DOHH2 (cell line): Measurements from ENCODE around the gene LRRC61.

Experiments used
- H3F3A ChIP-seq: fragments of 200-600 bp; sonication (generic), shearing (Covaris generic); 2 replicates; pipeline ENCODE4 v1.6.0; 2016; ENCODE audit warnings: antibody characterized with exemption, mild to moderate bottlenecking; ENCODE audit not compliant: control insufficient read depth, insufficient read depth
- H3K27ac ChIP-seq: fragments of 200-600 bp; sonication (generic); 2 replicates; pipeline ENCODE4 v1.5.1; 2014; ENCODE audit warnings: low read depth, mild to moderate bottlenecking, low read length, moderate library complexity
- H3K27me3 ChIP-seq: fragments of 200-600 bp; sonication (generic); 2 replicates; pipeline ENCODE4 v1.6.1; 2014; ENCODE audit warnings: mild to moderate bottlenecking, low read length, mixed read lengths; ENCODE audit not compliant: control insufficient read depth
- H3K36me3 ChIP-seq: fragments of 200-600 bp; sonication (generic); 2 replicates; pipeline ENCODE4 v1.6.1; 2014; ENCODE audit warnings: mild to moderate bottlenecking, low read length, moderate library complexity, mixed read lengths; ENCODE audit not compliant: control insufficient read depth
- H3K4me1 ChIP-seq: fragments of 200-600 bp; sonication (generic); 2 replicates; pipeline ENCODE4 v1.6.1; 2014; ENCODE audit warnings: mild to moderate bottlenecking, low read length, mixed read lengths; ENCODE audit not compliant: control insufficient read depth
- H3K4me2 ChIP-seq: fragments of 200-600 bp; sonication (generic); 2 replicates; pipeline ENCODE4 v1.6.0; 2014; ENCODE audit warnings: mild to moderate bottlenecking, low read length, moderate library complexity
- H3K4me3 ChIP-seq: fragments of 200-600 bp; sonication (generic); 2 replicates; pipeline ENCODE4 v1.5.1; 2014; ENCODE audit warnings: mild to moderate bottlenecking, low read length, mixed read lengths
- H3K79me2 ChIP-seq: fragments of 200-600 bp; sonication (generic); 2 replicates; pipeline ENCODE4 v1.6.1; 2014; ENCODE audit warnings: mild to moderate bottlenecking, low read length, mixed read lengths; ENCODE audit not compliant: control insufficient read depth
- H3K9me2 ChIP-seq: fragments of 200-600 bp; sonication (generic); replicated peaks from 2 replicates; pipeline ENCODE4 v1.6.1; 2014; ENCODE audit warnings: mild to moderate bottlenecking, low read length, mixed read lengths; ENCODE audit not compliant: control insufficient read depth
- H3K9me3 ChIP-seq: fragments of 200-600 bp; sonication (generic); 2 replicates; pipeline ENCODE4 v1.6.1; 2014; ENCODE audit warnings: antibody characterized with exemption, low read length, mixed read lengths; ENCODE audit not compliant: control insufficient read depth, insufficient read depth
- H4K20me1 ChIP-seq: fragments of 200-600 bp; sonication (generic); 2 replicates; pipeline ENCODE4 v1.6.0; 2014; ENCODE audit warnings: low read depth, mild to moderate bottlenecking, antibody characterized with exemption, low read length, moderate library complexity; ENCODE audit not compliant: control insufficient read depth, insufficient read depth
- EZH2phosphoT487 ChIP-seq: fragments of 200-600 bp; sonication (generic); IDR thresholded peaks from 2 replicates; pipeline ENCODE4 v1.6.1; 2017; ENCODE audit warnings: borderline replicate concordance, mild to moderate bottlenecking, antibody characterized with exemption, low read length, moderate library complexity, mixed read lengths
- TF ChIP-seq, protein P1 (sequence below): fragments of 200-600 bp; sonication (generic); IDR thresholded peaks from one replicate; pipeline ENCODE4 v1.5.1; 2014; ENCODE audit warnings: antibody characterized with exemption, mild to moderate bottlenecking, low read depth, low read length; ENCODE audit not compliant: poor library complexity, severe bottlenecking

The LRRC61 gene

DNA sequence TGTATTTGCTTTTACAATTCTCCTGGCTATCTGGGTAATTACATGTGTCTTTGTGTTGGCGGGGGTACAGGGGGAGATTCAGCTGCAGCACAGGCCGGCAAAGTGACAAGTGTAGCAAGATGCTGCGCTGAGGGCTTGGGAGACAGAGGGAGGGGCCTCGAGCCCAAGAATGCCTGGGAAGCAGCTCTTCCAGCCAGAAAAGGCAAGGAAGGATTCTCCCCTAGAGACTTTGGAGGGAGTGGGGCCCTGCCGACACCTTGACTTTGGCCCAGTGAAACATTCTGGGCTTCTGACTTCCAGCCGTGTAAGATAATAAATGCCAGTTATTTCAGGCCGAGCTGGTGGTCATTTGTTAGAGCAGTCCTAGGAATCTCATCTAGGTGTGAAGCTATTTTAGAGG is 38.2 kb downstream of the LRRC61 start:
- no peak overlapping the region for H3K27ac ChIP-seq
- no peaks in the 10 kb centered on the region for H3K27me3 ChIP-seq
- no peaks in the 10 kb centered on the region for H3K9me3 ChIP-seq
- peaks cover 36% of the 10 kb centered on the region for H3F3A ChIP-seq
- H4K20me1 ChIP-seq, result no peaks in the 10 kb centered on the region
- no peaks in the 10 kb centered on the region for H3K9me2 ChIP-seq
- no peaks in the 10 kb centered on the region for H3K79me2 ChIP-seq
- no peak overlapping the region for H3K4me2 ChIP-seq
- TF ChIP-seq, protein P1, sequence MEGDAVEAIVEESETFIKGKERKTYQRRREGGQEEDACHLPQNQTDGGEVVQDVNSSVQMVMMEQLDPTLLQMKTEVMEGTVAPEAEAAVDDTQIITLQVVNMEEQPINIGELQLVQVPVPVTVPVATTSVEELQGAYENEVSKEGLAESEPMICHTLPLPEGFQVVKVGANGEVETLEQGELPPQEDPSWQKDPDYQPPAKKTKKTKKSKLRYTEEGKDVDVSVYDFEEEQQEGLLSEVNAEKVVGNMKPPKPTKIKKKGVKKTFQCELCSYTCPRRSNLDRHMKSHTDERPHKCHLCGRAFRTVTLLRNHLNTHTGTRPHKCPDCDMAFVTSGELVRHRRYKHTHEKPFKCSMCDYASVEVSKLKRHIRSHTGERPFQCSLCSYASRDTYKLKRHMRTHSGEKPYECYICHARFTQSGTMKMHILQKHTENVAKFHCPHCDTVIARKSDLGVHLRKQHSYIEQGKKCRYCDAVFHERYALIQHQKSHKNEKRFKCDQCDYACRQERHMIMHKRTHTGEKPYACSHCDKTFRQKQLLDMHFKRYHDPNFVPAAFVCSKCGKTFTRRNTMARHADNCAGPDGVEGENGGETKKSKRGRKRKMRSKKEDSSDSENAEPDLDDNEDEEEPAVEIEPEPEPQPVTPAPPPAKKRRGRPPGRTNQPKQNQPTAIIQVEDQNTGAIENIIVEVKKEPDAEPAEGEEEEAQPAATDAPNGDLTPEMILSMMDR, result no peak
- no peak for TF ChIP-seq EZH2phosphoT487
- peaks cover 72% of the 10 kb centered on the region for H3K4me1 ChIP-seq
- no peaks in the 10 kb centered on the region for H3K36me3 ChIP-seq
- H3K4me3 ChIP-seq, result no peak overlapping the region

DNA sequence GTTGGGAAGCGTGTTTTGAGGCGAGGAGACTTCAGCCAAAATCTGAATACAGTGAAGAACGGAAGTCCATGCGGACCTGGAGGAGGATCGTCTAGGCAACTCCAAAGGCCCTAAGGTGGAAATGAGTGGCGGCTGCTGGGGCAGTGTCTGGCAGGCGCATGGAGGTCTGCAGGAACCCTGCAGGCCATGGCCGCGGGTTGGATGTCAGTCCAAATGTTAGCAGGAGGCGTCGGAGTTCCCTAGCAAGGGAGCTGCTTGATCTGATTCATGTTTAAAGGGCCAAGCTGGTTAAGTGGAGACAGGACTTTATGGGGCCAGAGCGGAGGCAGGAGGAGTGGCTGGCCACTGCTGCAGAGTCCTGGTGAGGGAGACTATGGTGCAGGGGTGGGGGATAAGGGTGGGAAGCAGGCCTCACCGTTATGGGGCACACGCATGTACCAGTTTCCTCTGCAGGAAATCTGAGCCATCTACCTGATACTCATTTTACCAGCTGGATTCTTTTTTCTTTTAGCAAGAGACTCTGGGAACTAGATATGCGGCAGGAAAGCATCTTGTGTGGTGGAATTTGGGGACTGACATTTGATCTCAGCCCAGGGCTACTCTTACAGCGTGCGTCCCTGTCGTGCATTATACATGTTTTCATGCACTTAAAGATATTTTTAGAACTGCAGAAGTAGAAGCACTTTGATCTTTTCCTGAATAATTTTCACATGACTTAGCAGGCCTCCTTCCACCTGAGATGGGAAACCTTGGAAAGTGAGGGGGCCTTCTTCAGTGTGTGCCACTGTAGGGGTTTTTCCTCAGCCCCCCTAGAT is 38.9 kb downstream of the LRRC61 start:
- Histone ChIP-seq H3K79me2 (no peaks in the 10 kb centered on the region), H3K9me2 (no peaks in the 10 kb centered on the region), H3K4me1 (peaks cover 73% of the 10 kb centered on the region), H3K4me3 (peak overlapping the region; percentile 43), H3K27me3 (no peaks in the 10 kb centered on the region), H3K4me2 (peak overlapping the region; percentile 62), H3K9me3 (no peaks in the 10 kb centered on the region), H3K27ac (peak overlapping the region; percentile 44), H3K36me3 (no peaks in the 10 kb centered on the region), H3F3A (peaks cover 38% of the 10 kb centered on the region), H4K20me1 (no peaks in the 10 kb centered on the region)
- TF ChIP-seq, protein P1, result no peak
- TF ChIP-seq EZH2phosphoT487, result no peak

DNA sequence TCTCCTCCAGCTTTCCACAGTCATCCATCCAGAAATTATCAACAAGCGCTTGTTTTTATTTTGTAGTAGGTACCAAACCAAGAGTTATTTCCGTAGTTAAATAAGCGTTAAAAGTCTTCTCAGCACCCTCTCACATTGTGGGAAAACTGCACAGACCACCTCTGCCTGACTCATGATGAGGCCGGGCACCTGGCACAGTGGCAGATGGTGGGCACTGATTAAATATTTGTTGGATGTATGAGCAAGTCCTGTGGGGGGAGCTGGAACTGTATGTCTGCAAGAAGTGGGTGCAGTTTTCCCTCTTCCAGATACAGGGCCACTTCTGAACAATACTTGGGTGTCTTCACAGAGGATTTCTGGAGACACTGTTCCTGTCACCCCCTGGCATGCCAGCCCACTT is 40.2 kb downstream of the LRRC61 start:
- H3K79me2 ChIP-seq, result peaks cover 2% of the 10 kb centered on the region; the same call in 1 of the 2 replicates
- H3F3A ChIP-seq, result peaks cover 37% of the 10 kb centered on the region
- peak overlapping the region; percentile 90 for H3K27ac ChIP-seq
- H3K4me2 ChIP-seq, result peak overlapping the region; percentile 62
- no peaks in the 10 kb centered on the region for H4K20me1 ChIP-seq
- TF ChIP-seq, protein P1, result peak; percentile 9
- no peak for TF ChIP-seq EZH2phosphoT487
- H3K9me3 ChIP-seq, result no peaks in the 10 kb centered on the region
- H3K27me3 ChIP-seq, result no peaks in the 10 kb centered on the region
- no peaks in the 10 kb centered on the region for H3K36me3 ChIP-seq
- H3K4me1 ChIP-seq, result peaks cover 76% of the 10 kb centered on the region
- H3K4me3 ChIP-seq, result peak overlapping the region; percentile 42
- H3K9me2 ChIP-seq, result no peaks in the 10 kb centered on the region
